Hepatic stellate cell (primary cell): ENCODE measurements around the gene NFIB.

Experiments
- DNase-seq: peaks from one replicate; pipeline ENCODE4 v3.0.0; 2011; ENCODE audit warnings: low spot score

The NFIB gene

DNA sequence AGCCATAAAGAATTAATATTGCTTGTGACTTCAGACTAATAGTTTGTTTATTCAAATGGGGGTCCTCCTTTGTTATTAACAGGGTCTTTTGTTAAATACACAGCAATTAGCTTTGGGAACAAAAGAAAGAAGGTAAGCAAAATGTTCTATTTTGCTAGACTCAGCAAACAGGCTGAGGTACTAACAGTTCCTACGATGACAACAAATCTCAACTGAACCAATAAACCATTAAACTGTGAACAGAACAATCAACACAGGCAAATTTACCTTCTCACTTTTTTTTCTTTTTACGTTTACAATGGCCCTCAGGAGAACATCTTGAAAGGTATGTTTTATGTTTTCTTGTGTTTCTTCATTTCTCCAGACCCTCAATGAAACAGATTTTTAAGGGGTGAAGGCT is 207.2 kb downstream of the NFIB start:
- no peak for DNase-seq

- DNase-seq = no peak
Observed at GRCh38 chr9:14104496-14104895, 209.4 kb downstream of the NFIB start.

GRCh38 chr9:14103115-14103514 is 210.8 kb downstream of the NFIB start:
- DNase-seq = peak; percentile 12

- no peak for DNase-seq
Observed at GRCh38 chr9:14099737-14100136, 214.2 kb downstream of the NFIB start.

- DNase-seq = no peak
Observed at GRCh38 chr9:14098486-14099180, 215.3 kb downstream of the NFIB start.

GRCh38 chr9:14097666-14098415 is 216.1 kb downstream of the NFIB start:
- DNase-seq = no peak

GRCh38 chr9:14097215-14097614 is 216.7 kb downstream of the NFIB start:
- DNase-seq = no peak

- DNase-seq = peak; percentile 10
Observed at GRCh38 chr9:14096258-14096922, 217.6 kb downstream of the NFIB start.

DNA sequence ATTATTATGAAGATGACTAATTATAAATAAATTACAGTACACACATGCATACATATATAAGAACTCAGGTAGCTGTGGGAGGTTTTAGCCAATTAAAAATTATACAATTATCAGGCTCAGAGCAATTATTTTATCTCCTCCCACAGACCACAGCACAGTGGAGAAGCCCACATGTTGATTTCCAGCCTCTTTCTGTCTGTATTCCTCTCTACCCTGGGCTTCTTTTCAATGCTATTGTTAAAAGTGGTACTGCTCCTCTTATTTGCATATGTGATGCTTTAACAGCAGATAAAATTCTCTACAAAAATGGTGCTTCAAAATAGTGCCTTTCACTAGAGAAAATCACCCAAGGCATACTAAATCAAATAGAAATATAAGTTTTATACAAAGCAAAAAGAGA is 218.7 kb downstream of the NFIB start:
- no peak for DNase-seq

DNA sequence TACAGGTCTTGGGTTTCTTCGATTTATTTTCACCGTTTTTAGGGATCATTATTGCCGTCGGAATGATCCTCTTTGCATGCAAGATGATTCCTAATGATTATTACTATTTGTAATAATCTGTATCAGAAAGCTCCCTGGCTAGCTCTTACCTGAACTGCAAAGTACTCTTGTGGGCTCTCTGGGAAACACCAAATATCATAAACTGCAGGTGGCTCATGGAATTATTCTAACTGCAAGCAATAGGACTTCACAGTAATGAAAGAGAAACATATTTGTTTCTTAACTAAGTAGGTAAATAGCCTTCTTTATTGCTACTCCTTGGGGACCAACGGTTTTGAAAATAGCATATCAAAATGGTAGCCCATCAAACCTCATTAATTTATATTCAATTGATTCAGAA is 219.4 kb downstream of the NFIB start:
- no peak for DNase-seq

DNA sequence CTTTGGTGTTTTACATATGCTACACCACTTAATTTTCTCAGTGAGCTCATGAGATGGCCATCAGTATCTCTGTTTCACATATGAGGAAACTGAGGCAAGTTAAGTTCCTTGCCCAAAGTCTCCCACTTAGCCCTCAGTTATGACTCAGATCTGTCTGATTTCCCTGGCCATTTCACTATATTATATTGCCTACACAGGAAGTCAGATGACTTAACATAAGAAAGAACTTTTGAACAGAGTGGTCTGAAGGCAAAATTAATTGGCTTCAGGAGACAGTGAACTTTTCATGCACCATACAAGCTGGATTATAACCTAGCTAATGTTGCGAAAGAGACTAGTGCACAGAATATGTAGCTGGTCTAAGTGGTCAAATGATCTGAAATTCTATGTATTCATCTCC is 221.6 kb downstream of the NFIB start:
- DNase-seq = no peak

- DNase-seq = no peak
Observed at GRCh38 chr9:14089051-14089803, 224.7 kb downstream of the NFIB start.

GRCh38 chr9:14087576-14087975 is 226.4 kb downstream of the NFIB start:
- DNase-seq = no peak

DNA sequence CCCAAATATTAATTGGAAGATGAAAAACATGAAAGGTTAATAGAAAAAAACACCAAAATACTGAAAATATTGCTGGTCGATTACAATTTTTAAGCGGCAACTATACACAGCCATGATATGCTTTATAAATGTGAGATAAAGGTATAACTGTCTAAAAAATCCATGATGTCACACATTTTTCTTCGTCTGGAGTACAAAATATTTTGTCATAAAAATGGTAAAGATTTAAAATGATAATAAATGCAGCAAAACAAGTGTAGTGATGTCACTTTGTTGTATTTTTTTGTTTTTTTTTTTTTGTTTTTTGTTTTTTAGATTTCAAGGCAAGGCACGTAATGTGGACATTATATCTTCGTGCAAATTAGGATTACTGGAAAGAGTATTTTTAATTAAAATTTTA is 227.4 kb downstream of the NFIB start:
- DNase-seq = no peak

- DNase-seq = no peak
Observed at GRCh38 chr9:14085810-14086209, 228.1 kb downstream of the NFIB start.

DNA sequence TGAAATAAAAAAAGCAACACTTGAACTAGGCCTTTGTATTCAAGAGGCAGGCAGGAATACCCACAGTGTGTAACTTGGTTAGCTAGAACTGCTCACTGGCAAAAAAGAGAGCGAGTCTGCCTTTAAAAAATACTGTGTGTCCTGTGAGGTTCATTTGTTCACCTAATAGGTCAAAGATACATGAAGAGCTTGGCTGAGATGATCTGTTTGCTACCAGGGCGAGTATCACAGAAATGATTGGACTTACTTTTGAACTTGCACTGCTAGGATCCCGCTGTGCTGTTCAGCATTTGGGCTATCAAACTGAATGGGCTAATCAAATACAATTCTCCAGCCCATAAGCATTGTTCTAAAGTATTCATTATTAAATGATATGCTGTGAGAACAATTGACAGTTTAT is 229.1 kb downstream of the NFIB start:
- DNase-seq = no peak

DNA sequence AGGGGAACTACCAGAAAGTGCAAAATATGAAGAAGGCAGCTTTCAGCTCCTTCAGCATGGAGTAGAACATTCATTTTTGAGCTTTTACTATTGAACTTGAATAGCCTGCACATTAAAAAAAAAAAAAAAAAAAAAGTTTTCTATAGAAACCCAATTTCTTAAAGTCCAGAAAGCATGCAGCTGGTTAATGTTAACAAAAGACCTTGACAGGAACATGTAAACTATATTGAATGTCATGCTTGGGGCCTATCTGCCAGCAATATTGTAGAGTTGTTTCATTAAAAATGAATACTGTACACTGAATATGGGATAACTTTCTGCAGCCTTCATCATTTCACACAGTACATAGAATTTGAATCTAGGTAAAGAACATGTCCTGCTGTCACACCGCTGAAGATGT is 230.6 kb downstream of the NFIB start:
- DNase-seq = no peak

- DNase-seq = no peak
Observed at GRCh38 chr9:14082732-14083131, 231.2 kb downstream of the NFIB start.

GRCh38 chr9:14081745-14082144 is 232.2 kb downstream of the NFIB start:
- DNase-seq = no peak

- DNase-seq = no peak
Observed at GRCh38 chr9:14080959-14081542, 232.9 kb downstream of the NFIB start.

DNA sequence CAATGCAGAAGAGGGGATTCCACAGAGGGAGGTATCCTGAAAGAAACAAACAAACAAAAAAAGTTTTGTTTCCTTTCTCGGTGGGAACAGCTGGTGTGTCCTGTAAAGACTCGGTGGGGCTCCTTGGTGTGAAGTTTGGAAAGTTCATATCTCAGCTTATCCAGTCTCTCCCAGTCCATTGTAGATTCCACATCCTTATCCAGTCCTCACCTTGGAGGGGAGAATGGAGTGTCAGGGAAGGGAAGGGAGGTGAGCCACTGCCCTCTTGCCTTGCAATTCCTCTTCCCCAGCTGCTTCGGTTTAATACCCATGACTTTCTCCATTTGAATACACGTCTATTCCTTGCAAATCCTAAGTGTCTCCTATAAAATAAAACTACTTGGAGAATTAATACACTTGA is 234.5 kb downstream of the NFIB start:
- DNase-seq = no peak

GRCh38 chr9:14077672-14078071 is 236.3 kb downstream of the NFIB start:
- no peak for DNase-seq
